Panc1 (cell line): Measurements from ENCODE around the gene ZCWPW2. TPM values are rescaled to one million over a fixed set of nuclear protein-coding genes. Genes with fewer than 3 reads are reported as not detected.

Source experiments
- ATAC-seq: fragments of 200-7000 bp; cut with Tn5 transposase; 2 replicates; pipeline ENCODE4 v1.9.1; 2020; ENCODE audit warnings: mild to moderate bottlenecking, moderate library complexity
- BruUV-seq: library from RNA; stranded (reverse); fragments of 400-500 nt; replicated peaks from 2 replicates; lab custom pipeline; 2021; lab: Mats Ljungman, UMichigan
- CTCF ChIA-PET: fragments of 300-600 bp; sonication (Branson Sonifier 250); formaldehyde crosslinking; loops from one replicate; lab custom pipeline; 2022; ENCODE audit warnings: antibody characterized with exemption; lab: Charles Lee
- POLR2A ChIA-PET: fragments of 300-600 bp; sonication (Branson Sonifier 250); formaldehyde crosslinking; loops from one replicate; lab custom pipeline; 2022; ENCODE audit warnings: antibody characterized with exemption; lab: Charles Lee
- DNase-seq: peaks from one replicate; pipeline ENCODE4 v3.0.0-alpha.2; 2010; ENCODE audit warnings: low read depth, low spot score
- H3K27ac ChIP-seq: 2 replicates; pipeline ENCODE4 v1.5.1; 2011; ENCODE audit warnings: mild to moderate bottlenecking, low read length, inconsistent platforms
- H3K27me3 ChIP-seq: fragments of 200-500 bp; sonication (Bioruptor generic); 2 replicates; pipeline ENCODE4 v1.6.0; 2014; ENCODE audit warnings: low read length, inconsistent platforms; ENCODE audit not compliant: control insufficient read depth, insufficient read depth
- H3K36me3 ChIP-seq: fragments of 200-500 bp; sonication (Bioruptor generic); 2 replicates; pipeline ENCODE4 v1.5.1; 2014; ENCODE audit warnings: inconsistent platforms, mild to moderate bottlenecking, low read length, moderate library complexity; ENCODE audit not compliant: control insufficient read depth, insufficient read depth
- H3K4me1 ChIP-seq: 2 replicates; pipeline ENCODE4 v1.5.1; 2011; ENCODE audit warnings: inconsistent platforms, mild to moderate bottlenecking, low read length, moderate library complexity; ENCODE audit not compliant: control insufficient read depth, insufficient read depth
- H3K4me3 ChIP-seq, 2 experiments: 2 replicates each; pipeline ENCODE4 v1.5.1; 2011 to 2012; ENCODE audit warnings: low read depth in 2 of 2, low read length in 2 of 2, mild to moderate bottlenecking in 2 of 2, inconsistent platforms in 1 of 2, moderate library complexity in 1 of 2
- H3K9me3 ChIP-seq: fragments of 200-500 bp; sonication (Bioruptor generic); 2 replicates; pipeline ENCODE4 v1.5.1; 2014; ENCODE audit warnings: low read depth, mild to moderate bottlenecking, inconsistent platforms, low read length, moderate library complexity; ENCODE audit not compliant: control insufficient read depth, insufficient read depth
- POLR2AphosphoS5 ChIP-seq: IDR thresholded peaks from 2 replicates; pipeline ENCODE4 v1.6.1; 2012; ENCODE audit warnings: mild to moderate bottlenecking, low read depth, low read length, moderate library complexity
- REST ChIP-seq, 2 experiments: IDR thresholded peaks; 2 replicates each; pipeline ENCODE4 v1.6.1; 2011 to 2012; ENCODE audit warnings: low read depth in 2 of 2, control low read depth in 1 of 2, low read length in 1 of 2, mild to moderate bottlenecking in 1 of 2, moderate library complexity in 1 of 2; ENCODE audit not compliant: insufficient read depth in 1 of 2
- SIN3A ChIP-seq: IDR thresholded peaks from 2 replicates; pipeline ENCODE4 v1.6.1; 2012; ENCODE audit warnings: low read depth, mild to moderate bottlenecking, low read length, moderate library complexity, borderline replicate concordance; ENCODE audit not compliant: insufficient read depth
- TCF7L2 ChIP-seq: IDR thresholded peaks from 2 replicates; pipeline ENCODE4 v1.6.1; 2011; ENCODE audit warnings: mild to moderate bottlenecking, low read depth, low read length, inconsistent platforms
- in situ Hi-C: cut with HindIII; loops from 2 replicates; pipeline ENCODE4 v1.10.0; 2016; ENCODE audit warnings: low sequenced_read_pairs, low pct_unique_long_range_greater_than_20kb
- intact Hi-C: fragments of 100-400 bp; cut with micrococcal nuclease; formaldehyde crosslinking; loops from one replicate; pipeline ENCODE4 v1.10.0; 2022; ENCODE audit not compliant: unreplicated experiment
- total RNA-seq: library from RNA; stranded (reverse); gene quantifications from one replicate; pipeline ENCODE4 v1.2.1, GENCODE V29; 2021; ENCODE audit not compliant: unreplicated experiment
- TF ChIP-seq, protein P1 (sequence below): fragments of 450-650 bp; IDR thresholded peaks from 2 replicates; pipeline ENCODE4 v1.5.1; 2017; ENCODE audit warnings: mild to moderate bottlenecking

The ZCWPW2 gene
- total RNA-seq, 1 experiment from 2014 or later, result 0.82 TPM

GRCh38 chr3:28300345-28300962 is 48.1 kb upstream of the ZCWPW2 start:
- ATAC-seq (no peak), DNase-seq (no peak)
- H3K9me3 ChIP-seq, result no peaks in the 10 kb centered on the region
- in situ Hi-C loops (no loop called here), intact Hi-C loops (no loop called here)
- H3K27ac ChIP-seq, result no peak overlapping the region
- H3K4me3 ChIP-seq, result no peak overlapping the region
- H3K4me1 ChIP-seq, result no peaks in the 10 kb centered on the region; the same call in 1 of the 2 replicates
- ChIA-PET POLR2A (no interaction called here), CTCF (no interaction called here)
- TF ChIP-seq SIN3A (no peak), POLR2AphosphoS5 (no peak), REST (IDR thresholded peaks at IDR 0.05; ENCODE audit: insufficient read depth in 1 of 2, low read depth in 2 of 2, low read length in 1 of 2) (no peak), TCF7L2 (no peak)
- TF ChIP-seq, protein P1, sequence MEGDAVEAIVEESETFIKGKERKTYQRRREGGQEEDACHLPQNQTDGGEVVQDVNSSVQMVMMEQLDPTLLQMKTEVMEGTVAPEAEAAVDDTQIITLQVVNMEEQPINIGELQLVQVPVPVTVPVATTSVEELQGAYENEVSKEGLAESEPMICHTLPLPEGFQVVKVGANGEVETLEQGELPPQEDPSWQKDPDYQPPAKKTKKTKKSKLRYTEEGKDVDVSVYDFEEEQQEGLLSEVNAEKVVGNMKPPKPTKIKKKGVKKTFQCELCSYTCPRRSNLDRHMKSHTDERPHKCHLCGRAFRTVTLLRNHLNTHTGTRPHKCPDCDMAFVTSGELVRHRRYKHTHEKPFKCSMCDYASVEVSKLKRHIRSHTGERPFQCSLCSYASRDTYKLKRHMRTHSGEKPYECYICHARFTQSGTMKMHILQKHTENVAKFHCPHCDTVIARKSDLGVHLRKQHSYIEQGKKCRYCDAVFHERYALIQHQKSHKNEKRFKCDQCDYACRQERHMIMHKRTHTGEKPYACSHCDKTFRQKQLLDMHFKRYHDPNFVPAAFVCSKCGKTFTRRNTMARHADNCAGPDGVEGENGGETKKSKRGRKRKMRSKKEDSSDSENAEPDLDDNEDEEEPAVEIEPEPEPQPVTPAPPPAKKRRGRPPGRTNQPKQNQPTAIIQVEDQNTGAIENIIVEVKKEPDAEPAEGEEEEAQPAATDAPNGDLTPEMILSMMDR, result no peak
- no peaks in the 10 kb centered on the region for H3K36me3 ChIP-seq
- no peaks in the 10 kb centered on the region for H3K27me3 ChIP-seq
- BruUV-seq, result no TSS peak

DNA sequence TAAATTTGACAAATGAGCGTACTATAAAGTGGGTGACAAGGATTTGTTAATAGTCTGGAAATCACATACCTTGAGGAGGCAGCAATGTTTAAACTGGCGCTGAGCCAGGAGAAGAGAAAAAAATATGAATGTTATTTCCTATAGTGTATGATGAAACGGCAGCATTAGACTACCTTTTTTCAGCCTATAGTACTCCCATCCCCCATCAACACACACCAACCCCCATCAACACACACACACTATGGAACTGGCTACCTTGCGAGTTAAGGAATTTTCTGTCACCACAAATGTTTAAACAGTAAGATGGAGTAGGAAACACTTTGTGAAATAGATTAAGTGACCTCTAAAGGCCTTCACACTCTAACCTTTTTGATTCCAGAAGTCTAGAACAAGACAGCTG is 46.8 kb upstream of the ZCWPW2 start:
- Histone ChIP-seq H3K27ac (no peak overlapping the region), H3K4me3 (no peak overlapping the region), H3K4me1 (no peaks in the 10 kb centered on the region), H3K36me3 (no peaks in the 10 kb centered on the region), H3K27me3 (no peaks in the 10 kb centered on the region), H3K9me3 (no peaks in the 10 kb centered on the region)
- ATAC-seq, result no peak
- in situ Hi-C loops (no loop called here), intact Hi-C loops (no loop called here)
- CTCF ChIA-PET, result no interaction called here
- POLR2A ChIA-PET, result no interaction called here
- BruUV-seq, result no TSS peak
- TF ChIP-seq SIN3A, result no peak
- no peak for TF ChIP-seq TCF7L2
- TF ChIP-seq, protein P1, result no peak
- no peak for TF ChIP-seq POLR2AphosphoS5
- no peak for TF ChIP-seq REST (IDR thresholded peaks at IDR 0.05; ENCODE audit: insufficient read depth in 1 of 2, low read depth in 2 of 2, low read length in 1 of 2)
- DNase-seq, result no peak
